KG1 (cell line): ENCODE data around the gene ZNF174.

Source experiments
- DNase-seq: peaks from one replicate; lab custom pipeline; 2025; lab: John Stamatoyannopoulos, UW

The ZNF174 gene

GRCh38 chr16:3443108-3444031, 42.4 kb downstream of the ZNF174 start, which contains the start of the genes NAA60 and ZNF597:
NAA60 (plus strand) TSS chr16:3443680; CDS start chr16:3476228, 32,548 bp downstream.
ZNF597 (minus strand) TSS chr16:3443504; CDS start chr16:3443153, 351 bp downstream.
- DNase-seq = peak; percentile 64

- no peak for DNase-seq
Observed at GRCh38 chr16:3444032-3444388, 43.0 kb downstream of the ZNF174 start.

- DNase-seq = no peak
Observed at GRCh38 chr16:3454093-3454492, 53.1 kb downstream of the ZNF174 start.

GRCh38 chr16:3454631-3455147, 53.7 kb downstream of the ZNF174 start:
- no peak for DNase-seq

- peak; percentile 88 for DNase-seq
Observed at GRCh38 chr16:3457434-3458252, 56.6 kb downstream of the ZNF174 start.

GRCh38 chr16:3458278-3458851, 57.4 kb downstream of the ZNF174 start:
- no peak for DNase-seq

GRCh38 chr16:3458852-3459361, 57.9 kb downstream of the ZNF174 start:
- DNase-seq = peak; percentile 11
